Measurements from ENCODE around the gene PPFIA4.
A peak's percentile ranks its signal among the peaks of the same experiment; 100 is the strongest.
"Not testable (repeated sequence)": the region's sequence is repeated elsewhere in the genome, so short reads cannot be mapped to it uniquely, and the experiment has no call there.

The PPFIA4 gene

DNA sequence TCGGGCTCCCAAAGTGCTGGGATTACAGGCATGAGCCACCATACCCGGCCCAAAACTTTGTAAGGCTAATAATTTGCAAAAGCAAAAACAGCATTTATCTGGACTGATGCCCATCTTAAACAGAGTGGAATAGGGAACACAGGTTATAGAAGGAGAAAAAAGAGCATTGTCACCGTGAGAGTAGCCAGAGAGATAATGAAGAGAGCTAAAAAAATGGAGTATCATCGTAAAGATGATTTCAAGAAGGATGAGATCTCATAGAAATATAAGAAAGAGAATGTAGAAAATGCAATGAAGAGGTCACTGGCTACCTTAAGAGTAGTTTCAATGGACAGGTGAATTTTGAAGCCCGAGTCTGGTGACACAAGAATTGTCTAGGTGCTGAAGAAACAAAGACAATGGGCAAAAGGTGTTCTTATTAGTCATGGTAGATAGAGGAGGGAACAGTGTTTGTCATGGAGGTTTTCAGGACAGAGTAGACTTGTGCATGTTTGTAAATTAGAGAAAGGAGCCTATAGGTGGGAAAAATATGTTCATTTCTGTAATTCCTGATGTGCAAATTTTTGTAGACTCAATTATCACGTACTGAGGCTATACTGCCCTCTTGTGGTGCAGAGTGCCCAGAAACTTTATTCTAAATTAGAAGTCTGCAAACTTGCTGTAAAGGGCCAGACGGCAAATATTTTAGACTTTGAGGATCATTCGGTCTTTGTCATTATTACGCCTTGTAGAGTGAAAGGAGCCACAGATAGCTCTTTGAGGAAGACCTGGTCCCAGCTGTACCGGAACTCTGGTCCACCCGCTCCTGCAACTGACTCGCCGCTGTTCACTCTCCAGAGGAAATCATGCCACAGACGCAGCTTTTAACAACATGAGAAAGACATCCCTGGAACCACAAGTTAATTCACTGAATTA is 27.2 kb upstream of the PPFIA4 start:
- H3K36me3 ChIP-seq (ENCODE audit: insufficient read depth, low read length) = no peaks in the 10 kb centered on the region
- no peaks in the 10 kb centered on the region for H3K4me1 ChIP-seq (ENCODE audit: insufficient read depth, low read length)
- no peak overlapping the region for H3K9ac ChIP-seq (ENCODE audit: low read depth, low read length)
- H3K9me3 ChIP-seq (ENCODE audit: insufficient read depth, low read depth, low read length) = no peaks in the 10 kb centered on the region
- WGBS = 74% methylated on average over 14 of the region's 14 CpGs
- no peak overlapping the region for H3K27ac ChIP-seq (ENCODE audit: low read depth, low read length)
- H3K27me3 ChIP-seq (ENCODE audit: insufficient read depth, low read length) = peaks cover 6% of the 10 kb centered on the region; the same call in 1 of the 2 replicates
- H3K4me3 ChIP-seq (ENCODE audit: low read length) = no peak overlapping the region

- Histone ChIP-seq H3K4me3 (ENCODE audit: low read length) (no peak overlapping the region), H3K27ac (ENCODE audit: low read depth, low read length) (no peak overlapping the region), H3K27me3 (ENCODE audit: insufficient read depth, low read length) (peaks cover 6% of the 10 kb centered on the region; the same call in 1 of the 2 replicates), H3K36me3 (ENCODE audit: insufficient read depth, low read length) (no peaks in the 10 kb centered on the region), H3K4me1 (ENCODE audit: insufficient read depth, low read length) (peaks cover 6% of the 10 kb centered on the region; the same call in 1 of the 2 replicates), H3K9me3 (ENCODE audit: insufficient read depth, low read depth, low read length) (no peaks in the 10 kb centered on the region), H3K9ac (ENCODE audit: low read depth, low read length) (no peak overlapping the region)
- 85% methylated on average over 3 of the region's 3 CpGs for WGBS
These were observed 25.9 kb upstream of the PPFIA4 start for GRCh38 chr1:203000217-203000944.

DNA sequence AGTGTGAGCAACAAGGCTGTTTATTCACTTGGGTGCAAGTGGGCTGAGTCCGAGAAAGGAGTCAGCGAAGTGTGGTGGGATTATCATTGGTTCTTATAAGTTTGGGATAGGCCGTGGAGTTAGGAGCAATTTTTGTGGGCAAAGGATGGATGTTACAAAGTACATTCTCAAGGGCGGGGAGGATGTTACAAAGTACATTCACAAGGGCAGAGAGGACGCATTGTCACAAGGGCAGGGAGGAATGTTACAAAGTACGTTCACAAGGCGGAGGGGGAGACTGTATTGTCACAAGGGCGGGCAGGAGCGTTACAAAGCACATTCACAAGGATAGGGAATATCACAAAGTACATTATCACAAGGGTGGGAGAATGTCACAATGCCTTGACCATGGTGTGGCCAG is 24.3 kb upstream of the PPFIA4 start:
- 94% methylated on average over 7 of the region's 9 CpGs for WGBS

GRCh38 chr1:203002951-203003350 is 23.3 kb upstream of the PPFIA4 start:
- Histone ChIP-seq H3K4me3 (ENCODE audit: low read length) (no peak overlapping the region), H3K9me3 (ENCODE audit: insufficient read depth, low read depth, low read length) (no peaks in the 10 kb centered on the region), H3K36me3 (ENCODE audit: insufficient read depth, low read length) (no peaks in the 10 kb centered on the region), H3K4me1 (ENCODE audit: insufficient read depth, low read length) (peaks cover 13% of the 10 kb centered on the region; the same call in 1 of the 2 replicates), H3K27ac (ENCODE audit: low read depth, low read length) (no peak overlapping the region), H3K9ac (ENCODE audit: low read depth, low read length) (no peak overlapping the region), H3K27me3 (ENCODE audit: insufficient read depth, low read length) (no peaks in the 10 kb centered on the region)
- WGBS = 94% methylated on average over 1 of the region's 1 CpG

More for the DNA sequence above, 24.3 kb upstream of the PPFIA4 start:
- Histone ChIP-seq H3K9ac (ENCODE audit: low read depth, low read length) (no peak overlapping the region), H3K27ac (ENCODE audit: low read depth, low read length) (no peak overlapping the region), H3K36me3 (ENCODE audit: insufficient read depth, low read length) (no peaks in the 10 kb centered on the region), H3K4me1 (ENCODE audit: insufficient read depth, low read length) (peaks cover 13% of the 10 kb centered on the region; the same call in 1 of the 2 replicates), H3K27me3 (ENCODE audit: insufficient read depth, low read length) (peaks cover 2% of the 10 kb centered on the region; the same call in 1 of the 2 replicates), H3K9me3 (ENCODE audit: insufficient read depth, low read depth, low read length) (no peaks in the 10 kb centered on the region), H3K4me3 (ENCODE audit: low read length) (no peak overlapping the region)

GRCh38 chr1:203005395-203006142 is 20.7 kb upstream of the PPFIA4 start:
- peak overlapping the region; percentile 83; the same call in 1 of the 2 replicates for H3K27ac ChIP-seq (ENCODE audit: low read depth, low read length)
- peaks cover 13% of the 10 kb centered on the region; the same call in 1 of the 2 replicates for H3K4me1 ChIP-seq (ENCODE audit: insufficient read depth, low read length)
- peak overlapping the region; percentile 89 for H3K4me3 ChIP-seq (ENCODE audit: low read length)
- H3K9me3 ChIP-seq (ENCODE audit: insufficient read depth, low read depth, low read length); H3K27me3 ChIP-seq (ENCODE audit: insufficient read depth, low read length): not testable (repeated sequence)
- H3K36me3 ChIP-seq (ENCODE audit: insufficient read depth, low read length) = peaks cover 21% of the 10 kb centered on the region
- peak overlapping the region; percentile 91; the same call in 1 of the 2 replicates for H3K9ac ChIP-seq (ENCODE audit: low read depth, low read length)
- WGBS = 50% methylated on average over 16 of the region's 17 CpGs

GRCh38 chr1:203006948-203007871 is 19.1 kb upstream of the PPFIA4 start, which contains the start of gene TMEM183A:
Gene TMEM183A, plus strand, starts transcription at chr1:203007374. Its CDS starts 92 bp downstream, at chr1:203007466.
- under 1% methylated on average over 78 of the region's 78 CpGs for WGBS
- peaks cover 13% of the 10 kb centered on the region; the same call in 1 of the 2 replicates for H3K4me1 ChIP-seq (ENCODE audit: insufficient read depth, low read length)

GRCh38 chr1:203009185-203009584 is 17.1 kb upstream of the PPFIA4 start:
- Histone ChIP-seq H3K9ac (ENCODE audit: low read depth, low read length) (no peak overlapping the region), H3K27me3 (ENCODE audit: insufficient read depth, low read length) (no peaks in the 10 kb centered on the region), H3K27ac (ENCODE audit: low read depth, low read length) (no peak overlapping the region), H3K36me3 (ENCODE audit: insufficient read depth, low read length) (peaks cover 55% of the 10 kb centered on the region), H3K9me3 (ENCODE audit: insufficient read depth, low read depth, low read length) (no peaks in the 10 kb centered on the region), H3K4me1 (ENCODE audit: insufficient read depth, low read length) (peaks cover 13% of the 10 kb centered on the region; the same call in 1 of the 2 replicates), H3K4me3 (ENCODE audit: low read length) (no peak overlapping the region)
- WGBS = 100% methylated on average over 3 of the region's 3 CpGs

More at GRCh38 chr1:203006948-203007871, 19.1 kb upstream of the PPFIA4 start, which contains the start of gene TMEM183A:
- H3K9me3 ChIP-seq (ENCODE audit: insufficient read depth, low read depth, low read length) = no peaks in the 10 kb centered on the region
- H3K27ac ChIP-seq (ENCODE audit: low read depth, low read length) = peak within 1 kb of the TSS; percentile 91
- peaks cover 37% of the 10 kb centered on the region for H3K36me3 ChIP-seq (ENCODE audit: insufficient read depth, low read length)
- peak within 1 kb of the TSS; percentile 91 for H3K9ac ChIP-seq (ENCODE audit: low read depth, low read length)
- peak within 1 kb of the TSS; percentile 89 for H3K4me3 ChIP-seq (ENCODE audit: low read length)
- no peaks in the 10 kb centered on the region for H3K27me3 ChIP-seq (ENCODE audit: insufficient read depth, low read length)

- H3K36me3 ChIP-seq (ENCODE audit: insufficient read depth, low read length) = peaks cover 79% of the 10 kb centered on the region
- WGBS = 97% methylated on average over 4 of the region's 5 CpGs
These were observed 14.7 kb upstream of the PPFIA4 start for GRCh38 chr1:203011582-203011981.

DNA sequence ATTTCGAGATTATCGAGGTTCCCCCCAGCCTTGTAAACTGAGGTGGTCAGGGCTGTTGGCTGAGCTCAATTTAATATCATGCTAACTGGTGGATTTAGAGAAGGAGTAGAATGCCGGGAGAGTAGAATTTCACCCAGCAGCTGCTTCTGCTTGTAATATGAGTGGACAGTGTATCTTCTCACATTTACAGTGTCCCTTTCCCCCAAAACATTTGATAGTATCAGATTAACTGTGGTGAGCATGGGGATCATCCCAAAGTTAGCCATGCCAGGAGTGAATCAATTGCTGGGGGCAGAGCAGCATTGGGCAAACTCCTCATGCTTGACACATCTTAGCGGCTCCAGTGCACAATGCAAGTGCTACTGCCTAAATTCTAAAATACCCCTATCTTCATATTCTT is 9.2 kb upstream of the PPFIA4 start:
- WGBS = 98% methylated on average over 3 of the region's 4 CpGs
- Histone ChIP-seq H3K36me3 (ENCODE audit: insufficient read depth, low read length) (peaks cover 98% of the 10 kb centered on the region), H3K9me3 (ENCODE audit: insufficient read depth, low read depth, low read length) (no peaks in the 10 kb centered on the region)

More at GRCh38 chr1:203011582-203011981, 14.7 kb upstream of the PPFIA4 start:
- Histone ChIP-seq H3K4me1 (ENCODE audit: insufficient read depth, low read length) (no peaks in the 10 kb centered on the region; the same call in 1 of the 2 replicates), H3K9ac (ENCODE audit: low read depth, low read length) (no peak overlapping the region), H3K9me3 (ENCODE audit: insufficient read depth, low read depth, low read length) (no peaks in the 10 kb centered on the region), H3K27me3 (ENCODE audit: insufficient read depth, low read length) (no peaks in the 10 kb centered on the region), H3K27ac (ENCODE audit: low read depth, low read length) (no peak overlapping the region), H3K4me3 (ENCODE audit: low read length) (no peak overlapping the region)

DNA sequence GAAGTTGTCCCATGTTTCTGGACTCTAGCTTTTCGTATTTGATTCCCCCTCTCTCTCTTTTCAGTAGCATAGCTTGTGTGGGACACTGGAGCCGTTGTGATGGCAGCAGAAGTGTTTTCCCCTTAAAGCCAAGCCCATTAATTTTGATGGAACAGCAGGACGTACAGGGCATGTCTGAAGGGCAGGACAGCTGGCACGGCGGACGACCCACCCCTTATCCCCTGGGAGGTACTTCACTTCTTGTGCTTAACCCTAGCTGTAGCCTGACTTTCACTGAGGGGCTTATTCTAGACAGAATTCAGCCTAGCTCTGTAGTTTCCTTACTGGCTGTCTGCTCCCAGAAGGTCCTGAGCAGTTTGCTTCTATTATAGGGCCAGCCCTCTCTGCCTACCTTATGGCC is 8.6 kb upstream of the PPFIA4 start:
- Histone ChIP-seq H3K27me3 (ENCODE audit: insufficient read depth, low read length) (no peaks in the 10 kb centered on the region), H3K4me3 (ENCODE audit: low read length) (no peak overlapping the region), H3K36me3 (ENCODE audit: insufficient read depth, low read length) (peaks cover 97% of the 10 kb centered on the region), H3K9me3 (ENCODE audit: insufficient read depth, low read depth, low read length) (no peaks in the 10 kb centered on the region), H3K9ac (ENCODE audit: low read depth, low read length) (no peak overlapping the region), H3K27ac (ENCODE audit: low read depth, low read length) (no peak overlapping the region), H3K4me1 (ENCODE audit: insufficient read depth, low read length) (no peaks in the 10 kb centered on the region)
- WGBS = 97% methylated on average over 6 of the region's 6 CpGs

More for the DNA sequence above, 9.2 kb upstream of the PPFIA4 start:
- H3K27ac ChIP-seq (ENCODE audit: low read depth, low read length) = no peak overlapping the region
- no peak overlapping the region for H3K9ac ChIP-seq (ENCODE audit: low read depth, low read length)
- no peak overlapping the region for H3K4me3 ChIP-seq (ENCODE audit: low read length)
- no peaks in the 10 kb centered on the region for H3K4me1 ChIP-seq (ENCODE audit: insufficient read depth, low read length)
- no peaks in the 10 kb centered on the region for H3K27me3 ChIP-seq (ENCODE audit: insufficient read depth, low read length)

Data from HUES64 (cell line).